ENCODE results near the gene MICU1. TPM values are rescaled to one million over a fixed set of nuclear protein-coding genes. Genes with fewer than 3 reads are reported as not detected.

Gene MICU1
- total RNA-seq, 1 experiment from 2014 or later, result 39.4 TPM

DNA sequence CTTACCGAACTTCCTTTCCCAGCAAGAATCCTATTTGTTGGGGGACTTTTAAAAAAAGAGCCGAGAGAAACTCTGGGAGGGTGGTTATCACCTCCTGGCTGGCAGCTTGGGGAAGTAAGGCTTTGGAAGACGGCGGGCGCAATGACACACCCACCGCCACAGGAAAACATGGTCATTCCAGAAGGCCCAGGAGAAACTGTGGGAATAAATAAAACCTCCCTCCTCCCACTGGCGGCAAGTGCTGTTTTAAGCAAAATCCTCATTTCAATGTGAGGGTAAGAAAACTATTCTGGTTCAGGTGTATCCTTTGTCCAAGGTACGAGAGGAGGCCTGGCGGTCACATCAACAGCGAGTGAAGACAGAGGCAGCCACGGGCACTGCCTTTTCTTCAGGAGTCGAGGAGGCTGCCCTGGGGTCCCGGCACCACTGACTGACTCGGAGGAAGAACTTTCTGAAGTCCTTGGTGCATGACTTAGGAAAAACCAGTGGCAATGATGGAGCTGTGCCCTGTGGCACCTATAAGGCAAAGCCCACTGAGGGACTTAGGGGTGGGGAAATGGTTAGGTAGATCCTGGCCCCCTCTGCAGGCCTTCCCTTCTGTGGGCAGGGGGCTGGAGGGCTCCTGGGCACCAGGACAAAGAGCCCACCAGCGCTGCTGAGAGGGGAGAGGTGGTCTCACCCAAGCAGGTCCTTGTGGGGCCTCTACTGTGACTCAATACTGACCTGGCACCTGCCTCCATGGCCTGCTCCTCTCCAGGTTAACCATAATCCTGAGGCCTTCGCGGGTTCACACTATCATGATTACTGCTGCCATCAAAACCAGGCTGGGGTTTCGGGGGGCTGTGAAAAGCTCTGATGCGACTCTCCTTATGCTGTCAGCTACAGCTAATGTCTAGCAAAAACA, 292.5 kb downstream of the MICU1 start:
- no peaks in the 10 kb centered on the region for H3K9me2 ChIP-seq (ENCODE audit: insufficient read depth)
- TF ChIP-seq CTCF (IDR thresholded peaks at IDR 0.05 in 2 of 3, conservative IDR thresholded peaks at IDR 0.05 in 1 of 3; ENCODE audit: borderline replicate concordance in 1 of 3, insufficient read depth in 1 of 3, low read depth in 2 of 3, low read length in 2 of 3) (no peak), EZH2phosphoT487 (IDR thresholded peaks at IDR 0.05; ENCODE audit: borderline replicate concordance) (no peak), CEBPB (IDR thresholded peaks at IDR 0.05; ENCODE audit: low read depth) (no peak), FOSL1 (IDR thresholded peaks at IDR 0.05; ENCODE audit: low read depth) (no peak), ELF1 (IDR thresholded peaks at IDR 0.05; ENCODE audit: borderline replicate concordance, low read depth) (no peak), ZFX (IDR thresholded peaks at IDR 0.05) (no peak; the same call in 1 of the 2 replicates), REST (IDR thresholded peaks at IDR 0.05; ENCODE audit: low read depth) (no peak), EZH2 (IDR thresholded peaks at IDR 0.05) (no peak), YY1 (IDR thresholded peaks at IDR 0.05; ENCODE audit: extremely low read depth, insufficient replicate concordance, low read depth, low read length) (no peak), JUND (IDR thresholded peaks at IDR 0.05) (no peak)
- no peaks in the 10 kb centered on the region for H3K27me3 ChIP-seq (ENCODE audit: insufficient read depth, low read length)
- ChIA-PET RAD21 (ENCODE audit: low non-redundant PET in 1 of 2, low total read pairs in 2 of 2, uncharacterized antibody in 2 of 2, unreplicated experiment in 2 of 2) (no interaction called here), POLR2A (interaction anchor here (0.5 to 12.3 kb wide), 8 partner anchors 10 to 117 kb away, joined by 3 to 274 read pairs (median 14); partner anchors contain the start of genes ANAPC16, ASCC1 and DDIT4), CTCF (interaction anchor here (0.6 to 2.4 kb wide), 2 partner anchors 132 to 558 kb away, joined by 5 to 7 read pairs; no protein-coding TSS in a partner anchor)
- H4K20me1 ChIP-seq (ENCODE audit: insufficient read depth), result no peaks in the 10 kb centered on the region
- DNase-seq (ENCODE audit: low read depth, low spot score) (no peak), ATAC-seq (no peak)
- H3K4me2 ChIP-seq (ENCODE audit: low read length), result peak overlapping the region; percentile 81
- peak overlapping the region; percentile 92 for H3K27ac ChIP-seq (ENCODE audit: low read depth, low read length)
- H3K36me3 ChIP-seq (ENCODE audit: control insufficient read depth in 1 of 2, insufficient read depth in 2 of 2, low read length in 2 of 2), result peaks cover 4 to 11% of the 10 kb centered on the region in 2 experiments; a peak in 2 of 4 replicates
- H2AFZ ChIP-seq (ENCODE audit: low read depth, low read length, poor library complexity, severe bottlenecking), result no peak overlapping the region
- no peaks in the 10 kb centered on the region for H3K79me2 ChIP-seq (ENCODE audit: insufficient read depth, low read length)
- intact Hi-C loops (cut with micrococcal nuclease), result no loop called here
- H3K9ac ChIP-seq (ENCODE audit: low read length), result peak overlapping the region; percentile 68
- H3K4me3 ChIP-seq (replicated peaks in 1 of 2; ENCODE audit: low read depth in 1 of 2, low read length in 2 of 2), result no peak overlapping the region
- H3K9me3 ChIP-seq (ENCODE audit: control insufficient read depth in 1 of 2, insufficient read depth in 1 of 2, low read depth in 1 of 2, low read length in 2 of 2), result no peaks in the 10 kb centered on the region
- peaks cover 44 to 53% of the 10 kb centered on the region in 2 experiments for H3K4me1 ChIP-seq (ENCODE audit: control insufficient read depth in 1 of 2, insufficient read depth in 2 of 2, low read length in 2 of 2)
- no TSS peak for BruUV-seq (replicated peaks)

All from HCT116 (cell line).